ENCODE data around the gene FAM168A. TPM values are rescaled to one million over a fixed set of nuclear protein-coding genes. Genes with fewer than 3 reads are reported as not detected.

The FAM168A gene
- total and polyA plus RNA-seq, 2 donors from 2014 or later = 8.9 to 38.1 TPM

DNA sequence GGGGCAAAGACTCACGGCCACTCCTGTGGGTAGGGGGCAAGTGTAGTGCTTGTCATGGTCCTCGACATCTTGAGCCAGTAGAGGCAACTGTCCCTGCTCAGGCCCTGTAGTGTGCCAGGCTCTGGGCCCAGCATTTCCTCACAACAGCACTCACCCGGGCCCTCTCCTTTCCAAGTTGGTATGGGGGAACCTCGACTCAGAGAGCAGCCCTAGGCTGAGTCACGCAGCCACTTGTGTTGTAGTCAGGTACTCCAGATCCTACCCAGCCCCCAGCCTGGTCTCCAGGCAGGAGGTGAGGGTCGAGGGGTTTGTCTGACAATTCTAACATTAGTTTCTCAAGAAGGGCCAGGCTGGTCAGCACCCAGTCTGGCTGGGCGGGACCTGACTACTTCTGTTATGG lies 217.6 kb downstream of the FAM168A start:
- DNase-seq (no peak), FAIRE-seq (no peak)
- H3K4me1 ChIP-seq (ENCODE audit: control insufficient read depth in 2 of 3, insufficient read depth in 2 of 3, low read depth in 1 of 3, low read length in 3 of 3) = peaks cover 0 to 22% (median 4%) of the 10 kb centered on the region in 3 donors
- intact Hi-C loops (cut with DNase I) = no loop called here
- no peaks in the 10 kb centered on the region for H3K9me3 ChIP-seq (ENCODE audit: control insufficient read depth in 2 of 3, insufficient read depth in 1 of 3, low read length in 3 of 3)
- H3K4me3 ChIP-seq (ENCODE audit: low read length in 3 of 3) = no peak overlapping the region
- H3K36me3 ChIP-seq (ENCODE audit: control insufficient read depth in 2 of 3, insufficient read depth in 3 of 3, low read length in 3 of 3) = no peaks in the 10 kb centered on the region
- H3K9ac ChIP-seq (ENCODE audit: low read length in 3 of 3) = no peak overlapping the region
- TF ChIP-seq, protein P1, sequence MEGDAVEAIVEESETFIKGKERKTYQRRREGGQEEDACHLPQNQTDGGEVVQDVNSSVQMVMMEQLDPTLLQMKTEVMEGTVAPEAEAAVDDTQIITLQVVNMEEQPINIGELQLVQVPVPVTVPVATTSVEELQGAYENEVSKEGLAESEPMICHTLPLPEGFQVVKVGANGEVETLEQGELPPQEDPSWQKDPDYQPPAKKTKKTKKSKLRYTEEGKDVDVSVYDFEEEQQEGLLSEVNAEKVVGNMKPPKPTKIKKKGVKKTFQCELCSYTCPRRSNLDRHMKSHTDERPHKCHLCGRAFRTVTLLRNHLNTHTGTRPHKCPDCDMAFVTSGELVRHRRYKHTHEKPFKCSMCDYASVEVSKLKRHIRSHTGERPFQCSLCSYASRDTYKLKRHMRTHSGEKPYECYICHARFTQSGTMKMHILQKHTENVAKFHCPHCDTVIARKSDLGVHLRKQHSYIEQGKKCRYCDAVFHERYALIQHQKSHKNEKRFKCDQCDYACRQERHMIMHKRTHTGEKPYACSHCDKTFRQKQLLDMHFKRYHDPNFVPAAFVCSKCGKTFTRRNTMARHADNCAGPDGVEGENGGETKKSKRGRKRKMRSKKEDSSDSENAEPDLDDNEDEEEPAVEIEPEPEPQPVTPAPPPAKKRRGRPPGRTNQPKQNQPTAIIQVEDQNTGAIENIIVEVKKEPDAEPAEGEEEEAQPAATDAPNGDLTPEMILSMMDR (IDR thresholded peaks at IDR 0.05; ENCODE audit: borderline replicate concordance, extremely low read depth, insufficient read depth) = no peak
- no peaks in the 10 kb centered on the region for H3K27me3 ChIP-seq (ENCODE audit: control insufficient read depth, insufficient read depth, low read length)
- H3K27ac ChIP-seq (ENCODE audit: low read depth in 2 of 2, low read length in 2 of 2) = no peak overlapping the region

DNA sequence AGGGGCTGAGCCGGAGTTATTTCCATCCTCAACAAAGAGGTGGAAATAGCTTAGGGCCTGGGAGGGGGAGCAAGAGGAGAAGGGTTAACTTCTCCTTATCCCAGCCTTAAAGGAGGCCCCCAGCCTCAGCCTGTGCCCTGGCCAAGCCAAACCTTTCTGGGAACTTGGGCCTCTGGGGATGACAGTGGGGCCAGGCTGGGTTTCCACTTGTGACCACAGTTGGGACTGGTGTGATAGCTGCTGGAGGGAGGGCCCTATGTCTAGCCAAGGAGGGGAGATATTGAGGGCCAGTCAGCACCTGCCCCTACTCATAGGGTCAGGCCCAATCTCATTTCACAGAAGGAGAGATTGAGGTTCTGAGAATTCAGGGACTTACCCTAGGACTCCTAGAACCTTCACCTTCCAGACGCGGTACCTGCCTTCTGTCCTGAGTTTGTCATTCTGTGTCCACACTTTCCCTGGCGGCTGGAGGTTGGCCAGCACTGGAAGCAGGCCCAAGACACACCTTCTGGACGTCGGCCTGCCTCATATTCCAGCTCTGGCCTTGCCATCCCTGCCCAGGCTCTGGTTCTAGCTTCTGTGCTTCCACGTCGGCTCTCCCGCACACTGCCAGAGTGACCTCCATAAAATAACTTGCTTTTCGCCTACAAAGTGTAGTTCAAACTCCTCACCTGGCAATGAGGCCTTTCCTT lies 218.6 kb downstream of the FAM168A start:
- Histone ChIP-seq H3K36me3 (ENCODE audit: control insufficient read depth in 2 of 3, insufficient read depth in 3 of 3, low read length in 3 of 3) (no peaks in the 10 kb centered on the region), H3K27me3 (ENCODE audit: control insufficient read depth, insufficient read depth, low read length) (no peaks in the 10 kb centered on the region), H3K9me3 (ENCODE audit: control insufficient read depth in 2 of 3, insufficient read depth in 1 of 3, low read length in 3 of 3) (no peaks in the 10 kb centered on the region), H3K9ac (ENCODE audit: low read length in 3 of 3) (no peak overlapping the region), H3K4me3 (ENCODE audit: low read length in 3 of 3) (no peak overlapping the region), H3K27ac (ENCODE audit: low read depth in 2 of 2, low read length in 2 of 2) (no peak overlapping the region), H3K4me1 (ENCODE audit: control insufficient read depth in 2 of 3, insufficient read depth in 2 of 3, low read depth in 1 of 3, low read length in 3 of 3) (peaks cover 0 to 22% (median 4%) of the 10 kb centered on the region in 3 donors)
- DNase-seq (no peak), FAIRE-seq (no peak)
- TF ChIP-seq, protein P1 (IDR thresholded peaks at IDR 0.05; ENCODE audit: borderline replicate concordance, extremely low read depth, insufficient read depth) = no peak
- intact Hi-C loops (cut with DNase I) = no loop called here

DNA sequence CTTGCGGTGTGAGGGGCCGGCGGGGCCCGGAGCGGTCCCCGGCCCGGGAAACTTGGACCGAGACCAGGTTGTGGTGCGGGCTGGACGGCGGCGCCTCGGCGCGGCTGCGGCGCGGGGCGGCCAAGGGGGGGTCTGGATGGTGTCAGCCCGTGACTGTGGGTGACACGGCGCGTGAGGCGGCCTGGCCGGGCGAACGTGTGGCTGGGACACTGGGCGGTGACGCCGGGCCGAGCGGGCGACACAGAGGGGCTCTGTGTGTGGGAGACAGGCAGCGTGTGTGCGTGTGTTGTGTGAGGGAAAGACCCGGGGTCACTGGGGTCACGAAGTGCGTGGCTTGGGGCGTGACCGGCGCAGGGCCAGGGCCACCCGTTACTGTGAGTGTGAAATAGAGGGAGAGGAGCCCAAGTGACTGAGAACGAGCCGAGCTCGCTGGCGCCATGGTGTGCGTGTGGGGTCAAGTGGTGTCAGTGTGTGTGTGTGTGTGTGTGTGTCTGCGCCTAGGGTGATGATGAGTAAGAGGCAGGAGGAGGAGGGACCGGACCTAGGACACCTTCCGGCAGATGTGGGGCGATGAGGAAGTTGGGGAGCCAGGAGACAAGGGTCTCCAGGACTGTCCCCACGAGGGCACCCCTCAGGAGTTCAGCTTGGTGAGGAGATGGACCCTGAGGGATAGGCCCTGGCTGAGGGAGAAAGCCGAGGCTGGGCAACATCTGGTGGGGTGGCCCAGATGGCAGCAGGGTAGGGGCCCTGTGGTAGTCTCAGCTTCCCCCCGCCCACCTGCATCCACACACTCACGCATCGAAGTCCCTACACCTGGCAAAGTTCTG lies 220.9 kb downstream of the FAM168A start:
- no peaks in the 10 kb centered on the region for H3K36me3 ChIP-seq (ENCODE audit: control insufficient read depth in 2 of 3, insufficient read depth in 3 of 3, low read length in 3 of 3)
- H3K27ac ChIP-seq (ENCODE audit: low read depth in 2 of 2, low read length in 2 of 2) = peak overlapping the region; percentile 71 to 78
- peaks cover 0 to 10% (median 0%) of the 10 kb centered on the region in 3 donors for H3K4me1 ChIP-seq (ENCODE audit: control insufficient read depth in 2 of 3, insufficient read depth in 2 of 3, low read depth in 1 of 3, low read length in 3 of 3)
- DNase-seq (peak; percentile 58 to 88 (median 65)), FAIRE-seq (no peak)
- peak overlapping the region; percentile 52 to 65 (median 59) for H3K4me3 ChIP-seq (ENCODE audit: low read length in 3 of 3)
- intact Hi-C loops (cut with DNase I) = no loop called here
- no peaks in the 10 kb centered on the region for H3K9me3 ChIP-seq (ENCODE audit: control insufficient read depth in 2 of 3, insufficient read depth in 1 of 3, low read length in 3 of 3)
- peak overlapping the region; percentile 23 to 63 (median 55) for H3K9ac ChIP-seq (ENCODE audit: low read length in 3 of 3)
- H3K27me3 ChIP-seq (ENCODE audit: control insufficient read depth, insufficient read depth, low read length) = no peaks in the 10 kb centered on the region
- TF ChIP-seq, protein P1 (IDR thresholded peaks at IDR 0.05; ENCODE audit: borderline replicate concordance, extremely low read depth, insufficient read depth) = no peak

Measured in kidney (tissue), 14 donors.